A549 treated with AZD2906 at 1 μM for 4 hours (cell line): ENCODE measurements around the gene DNAJB6. TPM values are rescaled to one million over a fixed set of nuclear protein-coding genes. Genes with fewer than 3 reads are reported as not detected.

Experiments used
- total RNA-seq: library from RNA; stranded (reverse); fragments of 200-300 nt; extraction: Qiagen RNA extraction; gene quantifications from 5 replicates; pipeline ENCODE4 v1.2.3, GENCODE V29; 2022

Gene DNAJB6
- total RNA-seq, result 83.1 to 146 TPM (median 95.6 TPM) in 5 replicates

DNA sequence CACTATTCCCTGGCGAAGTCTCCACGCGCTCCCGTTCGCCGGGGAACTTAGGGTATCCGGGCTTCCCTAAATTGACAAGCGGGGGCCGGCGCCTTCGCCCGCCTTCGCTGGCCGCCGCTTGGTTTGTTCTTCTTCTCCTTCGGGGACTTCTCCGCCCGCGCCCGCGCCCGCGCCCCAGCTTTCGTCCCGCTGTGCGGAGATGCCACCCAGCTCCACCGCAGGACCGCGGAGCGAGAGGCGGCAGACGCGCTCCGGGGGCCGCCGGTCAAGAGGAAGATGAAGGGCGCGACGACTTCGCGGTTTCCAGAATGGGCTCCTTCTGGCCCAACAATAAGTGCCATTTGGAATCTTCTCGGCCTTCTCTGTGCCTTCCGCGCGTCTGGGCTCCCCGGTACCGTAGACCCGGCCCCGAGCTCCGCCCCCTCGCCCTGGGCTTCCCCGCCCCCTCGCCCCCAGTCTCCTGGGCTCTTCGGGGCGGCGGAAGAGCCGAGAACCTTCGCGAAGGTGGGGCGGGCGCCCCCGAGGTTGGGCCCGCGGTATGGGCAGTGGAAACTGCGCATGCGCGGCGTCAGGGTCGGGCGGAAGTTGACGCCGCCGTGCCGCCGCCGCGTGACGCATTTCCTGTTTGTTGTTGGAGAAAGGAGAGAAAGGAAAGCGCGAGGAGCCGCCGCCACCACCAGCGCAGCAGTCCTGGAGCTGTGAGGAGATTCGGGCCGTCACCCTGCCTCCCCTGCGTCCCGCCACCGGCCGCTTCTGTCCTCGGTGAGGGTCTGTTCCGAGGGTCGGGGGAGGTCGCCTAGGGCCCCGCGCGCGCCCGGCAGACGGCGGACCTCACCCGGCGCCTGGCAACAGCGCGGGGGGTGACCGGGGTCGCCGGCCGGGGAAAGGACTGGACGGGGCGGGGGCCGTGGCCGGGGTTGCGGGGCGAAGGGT is at the start of gene DNAJB6:
TSS of gene DNAJB6 (plus strand) at position 622 of the 933 bp plus-strand sequence. CDS start 21,569 bp downstream, outside the sequence.

Other genes starting within 250 kb of the DNAJB6 start
- 58.8 to 69.4 TPM (median 62.4 TPM) in 5 replicates for gene UBE3C, start 198.1 kb upstream of the DNAJB6 start, total RNA-seq